A673 (cell line): ENCODE data around the gene MYOZ3. TPM values are rescaled to one million over a fixed set of nuclear protein-coding genes. Genes with fewer than 3 reads are reported as not detected.

Source experiments
- BruUV-seq: library from RNA; stranded (reverse); fragments of 400-500 nt; replicated peaks from 2 replicates; lab custom pipeline; 2021; lab: Mats Ljungman, UMichigan
- CTCF ChIA-PET: fragments of 300-600 bp; sonication (Branson Sonifier 250); formaldehyde crosslinking; loops from one replicate; lab custom pipeline; 2022; ENCODE audit warnings: antibody characterized with exemption; lab: Charles Lee
- POLR2A ChIA-PET: fragments of 300-600 bp; sonication (Branson Sonifier 250); formaldehyde crosslinking; loops from one replicate; lab custom pipeline; 2022; ENCODE audit warnings: antibody characterized with exemption; ENCODE audit not compliant: low non-redundant PET; lab: Charles Lee
- DNase-seq: peaks from one replicate; pipeline ENCODE4 v3.0.0-alpha.2; 2015; ENCODE audit warnings: low spot score
- H3K27ac ChIP-seq: fragments of 200-600 bp; sonication (generic); 2 replicates; pipeline ENCODE4 v1.5.1; 2016; ENCODE audit warnings: mixed run types, low read depth, mild to moderate bottlenecking, mixed read lengths, antibody characterized with exemption, low read length; ENCODE audit not compliant: poor library complexity, severe bottlenecking
- H3K27me3 ChIP-seq: fragments of 200-600 bp; sonication (generic); replicated peaks from 2 replicates; pipeline ENCODE4 v1.6.1; 2017; ENCODE audit warnings: mixed run types, low read depth, mild to moderate bottlenecking, mixed read lengths, antibody characterized with exemption, low read length; ENCODE audit not compliant: insufficient read depth, poor library complexity
- H3K36me3 ChIP-seq: fragments of 200-600 bp; sonication (generic); 2 replicates; pipeline ENCODE4 v1.6.1; 2016; ENCODE audit warnings: mixed run types, mild to moderate bottlenecking, mixed read lengths, antibody characterized with exemption, low read length; ENCODE audit not compliant: insufficient read depth, poor library complexity, severe bottlenecking
- H3K4me1 ChIP-seq: fragments of 200-600 bp; sonication (generic); 2 replicates; pipeline ENCODE4 v1.6.1; 2017; ENCODE audit warnings: mixed run types, mild to moderate bottlenecking, mixed read lengths, antibody characterized with exemption, low read length; ENCODE audit not compliant: insufficient read depth, poor library complexity, severe bottlenecking
- H3K4me3 ChIP-seq: fragments of 200-600 bp; sonication (generic); 2 replicates; pipeline ENCODE4 v1.5.1; 2016; ENCODE audit warnings: low read depth, mixed run types, mild to moderate bottlenecking, mixed read lengths, low read length; ENCODE audit not compliant: poor library complexity, severe bottlenecking
- H3K9me3 ChIP-seq: fragments of 200-600 bp; sonication (generic); 2 replicates; pipeline ENCODE4 v1.6.1; 2016; ENCODE audit warnings: mixed run types, low read depth, mild to moderate bottlenecking, mixed read lengths, antibody characterized with exemption, low read length; ENCODE audit not compliant: poor library complexity, severe bottlenecking
- EZH2 ChIP-seq: fragments of 200-600 bp; sonication (generic); IDR thresholded peaks from 2 replicates; pipeline ENCODE4 v1.6.1; 2017; ENCODE audit warnings: borderline replicate concordance, low read depth, mild to moderate bottlenecking, mixed read lengths, antibody characterized with exemption, low read length; ENCODE audit not compliant: poor library complexity, severe bottlenecking
- intact Hi-C: fragments of 100-400 bp; cut with micrococcal nuclease; formaldehyde crosslinking; loops from one replicate; pipeline ENCODE4 v1.10.0; 2022; ENCODE audit not compliant: unreplicated experiment
- total RNA-seq: library from RNA; stranded (reverse); gene quantifications from 2 replicates; pipeline ENCODE4 v1.2.3, GENCODE V29; 2021
- TF ChIP-seq, protein P1 (sequence below): fragments of 300-800, 200-600 bp; sonication (generic); conservative IDR thresholded peaks from 2 replicates; pipeline ENCODE4 v1.5.1; 2017; ENCODE audit warnings: low read depth, mild to moderate bottlenecking, antibody characterized with exemption, low read length, moderate library complexity, mixed read lengths

The MYOZ3 gene
- total RNA-seq, 1 experiment from 2014 or later: 2.4 TPM

- no peak for TF ChIP-seq EZH2
- TF ChIP-seq, protein P1, sequence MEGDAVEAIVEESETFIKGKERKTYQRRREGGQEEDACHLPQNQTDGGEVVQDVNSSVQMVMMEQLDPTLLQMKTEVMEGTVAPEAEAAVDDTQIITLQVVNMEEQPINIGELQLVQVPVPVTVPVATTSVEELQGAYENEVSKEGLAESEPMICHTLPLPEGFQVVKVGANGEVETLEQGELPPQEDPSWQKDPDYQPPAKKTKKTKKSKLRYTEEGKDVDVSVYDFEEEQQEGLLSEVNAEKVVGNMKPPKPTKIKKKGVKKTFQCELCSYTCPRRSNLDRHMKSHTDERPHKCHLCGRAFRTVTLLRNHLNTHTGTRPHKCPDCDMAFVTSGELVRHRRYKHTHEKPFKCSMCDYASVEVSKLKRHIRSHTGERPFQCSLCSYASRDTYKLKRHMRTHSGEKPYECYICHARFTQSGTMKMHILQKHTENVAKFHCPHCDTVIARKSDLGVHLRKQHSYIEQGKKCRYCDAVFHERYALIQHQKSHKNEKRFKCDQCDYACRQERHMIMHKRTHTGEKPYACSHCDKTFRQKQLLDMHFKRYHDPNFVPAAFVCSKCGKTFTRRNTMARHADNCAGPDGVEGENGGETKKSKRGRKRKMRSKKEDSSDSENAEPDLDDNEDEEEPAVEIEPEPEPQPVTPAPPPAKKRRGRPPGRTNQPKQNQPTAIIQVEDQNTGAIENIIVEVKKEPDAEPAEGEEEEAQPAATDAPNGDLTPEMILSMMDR: no peak
- Histone ChIP-seq H3K9me3 (no peaks in the 10 kb centered on the region), H3K27ac (no peak overlapping the region), H3K36me3 (no peaks in the 10 kb centered on the region), H3K4me3 (no peak overlapping the region), H3K27me3 (no peaks in the 10 kb centered on the region), H3K4me1 (peaks cover 18% of the 10 kb centered on the region)
- BruUV-seq: no TSS peak
- no peak for DNase-seq
- CTCF ChIA-PET: no interaction called here
- POLR2A ChIA-PET: no interaction called here
- intact Hi-C loops: no loop called here
Observed at GRCh38 chr5:150630016-150630415, 31.0 kb upstream of the MYOZ3 start.

DNA sequence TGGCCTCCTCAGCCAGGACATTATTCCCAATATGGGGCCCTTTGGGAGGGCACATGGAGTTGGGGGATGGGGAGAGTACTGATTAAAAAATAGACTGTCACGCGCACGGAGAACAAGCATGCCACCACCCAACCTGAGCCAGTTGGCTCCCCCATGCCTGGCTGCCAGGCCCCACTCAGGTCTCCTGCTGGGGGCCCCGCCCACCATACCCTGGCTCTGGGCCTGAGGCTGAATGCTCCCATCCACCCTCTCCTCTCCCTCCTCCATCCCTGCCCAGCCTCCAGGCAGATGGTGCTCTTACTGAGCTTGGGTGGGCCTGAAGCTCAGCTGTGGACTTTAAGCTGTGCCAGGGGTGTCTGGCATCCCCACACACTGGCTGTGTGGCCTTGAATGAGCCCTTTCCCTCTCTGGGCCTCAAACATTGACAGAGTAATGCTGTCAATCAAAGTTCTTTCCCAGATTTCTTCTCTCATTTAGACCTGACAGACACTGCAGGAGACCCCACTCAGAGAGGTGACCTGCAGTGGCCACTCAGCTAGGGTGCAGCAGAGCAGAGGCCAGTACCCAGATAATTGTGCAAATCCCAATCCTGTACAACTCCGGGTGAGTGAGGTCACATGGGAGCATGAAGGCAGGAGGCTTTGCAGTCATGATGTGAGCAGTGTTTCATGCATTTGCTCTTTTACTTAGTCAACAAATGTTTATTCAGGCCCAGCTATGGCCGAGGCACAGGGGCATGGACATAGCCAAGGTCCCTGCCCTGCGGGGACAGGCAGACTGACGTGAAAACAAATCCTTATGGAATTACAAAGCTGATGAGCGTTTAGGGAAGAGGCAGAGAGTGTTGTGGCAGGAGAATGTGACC lies 30.4 kb upstream of the MYOZ3 start:
- no peak for DNase-seq
- peaks cover 12% of the 10 kb centered on the region for H3K4me1 ChIP-seq
- BruUV-seq: no TSS peak
- intact Hi-C loops: no loop called here
- no peaks in the 10 kb centered on the region for H3K9me3 ChIP-seq
- H3K36me3 ChIP-seq: no peaks in the 10 kb centered on the region
- ChIA-PET CTCF (no interaction called here), POLR2A (no interaction called here)
- H3K27me3 ChIP-seq: no peaks in the 10 kb centered on the region
- no peak overlapping the region for H3K27ac ChIP-seq
- no peak overlapping the region for H3K4me3 ChIP-seq
- no peak for TF ChIP-seq EZH2
- TF ChIP-seq, protein P1: no peak

- Histone ChIP-seq H3K36me3 (no peaks in the 10 kb centered on the region), H3K27ac (no peak overlapping the region), H3K9me3 (no peaks in the 10 kb centered on the region), H3K4me1 (peaks cover 10% of the 10 kb centered on the region), H3K27me3 (no peaks in the 10 kb centered on the region), H3K4me3 (no peak overlapping the region)
- no TSS peak for BruUV-seq
- intact Hi-C loops: no loop called here
- CTCF ChIA-PET: no interaction called here
- POLR2A ChIA-PET: no interaction called here
- DNase-seq: no peak
- TF ChIP-seq EZH2: no peak
- TF ChIP-seq, protein P1: no peak
Observed at GRCh38 chr5:150631326-150631701, 29.7 kb upstream of the MYOZ3 start.
